Measurements from ENCODE around the gene P3H3. TPM values are rescaled to one million over a fixed set of nuclear protein-coding genes. Genes with fewer than 3 reads are reported as not detected.

P3H3 gene
- total RNA-seq: 10.4 and 30.2 TPM in 2 replicates

DNA sequence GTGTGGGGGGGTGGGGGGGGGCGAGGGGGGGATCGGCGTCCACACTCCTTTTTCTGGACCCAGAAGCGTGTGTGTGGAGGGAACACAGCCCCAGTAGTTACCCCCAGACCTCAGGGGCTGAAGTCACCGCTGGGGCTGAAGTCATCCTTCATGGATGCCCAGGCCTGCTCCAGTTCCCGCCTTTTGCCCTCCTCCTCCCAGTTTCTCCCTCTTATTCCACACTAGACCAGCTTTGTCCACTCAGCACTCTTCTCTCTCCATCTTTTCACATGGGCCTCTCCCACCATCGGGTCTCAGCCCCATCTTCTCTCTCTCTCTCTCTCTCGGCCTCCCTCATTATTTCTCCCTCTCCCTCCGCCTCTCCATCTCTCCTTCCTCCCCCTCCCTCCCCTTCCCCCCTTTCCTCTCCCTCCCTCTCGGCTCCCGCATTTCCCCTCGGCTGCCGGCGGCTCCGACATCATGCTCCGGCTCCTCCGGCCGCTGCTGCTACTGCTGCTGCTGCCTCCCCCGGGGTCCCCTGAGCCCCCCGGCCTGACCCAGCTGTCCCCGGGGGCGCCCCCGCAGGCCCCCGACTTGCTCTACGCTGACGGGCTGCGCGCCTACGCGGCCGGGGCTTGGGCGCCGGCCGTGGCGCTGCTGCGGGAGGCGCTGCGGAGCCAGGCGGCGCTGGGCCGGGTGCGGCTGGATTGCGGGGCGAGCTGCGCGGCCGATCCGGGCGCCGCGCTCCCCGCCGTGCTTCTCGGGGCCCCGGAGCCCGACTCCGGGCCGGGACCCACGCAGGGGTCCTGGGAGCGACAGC, at the start of gene P3H3:
P3H3 (plus strand) TSS at position 426 of the 799 bp plus-strand sequence; CDS start at position 460, 34 bp downstream.

DNA sequence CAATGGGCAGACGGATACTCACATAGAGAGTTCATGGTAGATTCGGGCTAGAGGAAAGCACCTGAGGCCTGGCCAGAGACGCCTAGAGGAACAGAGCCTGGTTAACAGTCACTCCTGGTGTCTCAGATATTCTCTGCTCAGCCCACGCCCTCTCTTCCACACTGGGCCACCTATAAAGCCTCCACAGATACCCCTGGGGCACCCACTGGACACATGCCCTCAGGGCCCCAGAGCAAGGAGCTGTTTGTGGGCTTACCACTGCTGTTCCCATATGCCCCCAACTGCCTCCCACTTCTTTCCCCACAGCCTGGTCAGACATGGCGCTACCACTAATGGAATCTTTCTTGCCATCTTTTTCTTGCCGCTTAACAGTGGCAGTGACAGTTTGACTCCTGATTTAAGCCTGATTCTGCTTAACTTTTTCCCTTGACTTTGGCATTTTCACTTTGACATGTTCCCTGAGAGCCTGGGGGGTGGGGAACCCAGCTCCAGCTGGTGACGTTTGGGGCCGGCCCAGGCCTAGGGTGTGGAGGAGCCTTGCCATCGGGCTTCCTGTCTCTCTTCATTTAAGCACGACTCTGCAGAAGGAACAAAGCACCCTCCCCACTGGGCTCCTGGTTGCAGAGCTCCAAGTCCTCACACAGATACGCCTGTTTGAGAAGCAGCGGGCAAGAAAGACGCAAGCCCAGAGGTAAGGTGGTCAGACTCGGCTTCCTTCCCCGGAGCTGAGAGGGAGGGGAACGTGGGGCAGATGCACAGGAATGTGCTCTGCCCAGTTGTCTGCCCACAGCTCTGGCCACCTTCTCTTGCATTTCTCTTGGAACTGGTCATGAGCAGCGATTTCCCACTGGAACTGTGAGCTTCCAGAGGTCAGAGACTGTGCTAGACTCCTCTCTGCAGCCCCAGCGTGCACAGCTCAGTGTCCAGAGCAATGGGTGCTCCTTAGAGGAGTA, 39.0 kb upstream of the P3H3 start, which contains the start of gene CD4:
CD4 (plus strand) TSS at position 557 of the 953 bp plus-strand sequence. CDS start 10,611 bp downstream, outside the sequence.

DNA sequence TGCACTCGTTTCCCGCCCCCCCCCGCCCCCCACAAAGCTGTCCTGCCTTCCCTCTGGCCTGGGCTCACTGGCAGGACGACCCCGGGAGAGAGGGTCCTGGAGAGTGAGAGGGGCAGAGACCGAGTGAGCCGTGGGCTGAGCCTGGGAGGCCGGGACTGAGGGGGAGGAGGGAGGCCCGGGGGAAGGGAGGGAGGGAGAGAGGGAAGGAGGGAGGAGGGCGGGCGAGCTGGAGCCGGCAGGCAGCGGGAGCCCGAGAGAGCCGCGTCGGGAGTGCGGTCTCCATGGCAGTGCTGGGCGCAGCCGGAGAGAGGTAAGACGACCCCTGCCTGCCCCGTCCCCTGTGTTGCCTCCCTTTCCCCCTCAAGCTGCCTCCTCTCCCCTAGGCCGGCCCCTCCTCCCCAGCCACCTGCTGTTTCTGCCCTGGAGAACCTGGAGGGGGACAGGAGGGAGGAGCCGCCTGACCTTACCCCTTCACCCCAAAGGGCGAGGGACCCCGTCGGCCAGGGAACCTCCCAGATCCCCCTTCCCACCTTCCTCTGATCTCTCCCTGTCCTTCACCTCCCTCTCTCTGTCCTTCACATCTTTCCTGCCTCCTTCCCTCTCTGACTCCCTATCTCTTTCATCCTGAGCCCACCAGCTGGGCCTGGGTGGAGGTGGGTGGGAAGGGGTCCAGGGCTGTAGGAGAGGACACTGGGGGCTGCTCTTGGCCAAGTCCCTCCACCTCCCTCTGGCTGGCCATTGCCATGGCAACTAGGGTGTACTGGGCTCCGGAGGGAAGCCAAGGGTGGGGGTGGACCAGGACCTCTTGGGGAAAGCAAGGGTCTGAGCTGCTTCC, 6.4 kb upstream of the P3H3 start, which contains the start of gene GPR162:
GPR162 (plus strand) TSS at position 231 of the 835 bp plus-strand sequence. CDS start 2,078 bp downstream, outside the sequence.

GRCh38 chr12:6840761-6841515, 12.7 kb downstream of the P3H3 start, which contains the start of gene GNB3:
GNB3 (plus strand) TSS chr12:6840925; CDS start chr12:6841288, 363 bp downstream.

GRCh38 chr12:6851153-6851920, 23.1 kb downstream of the P3H3 start, which contains the start of gene CDCA3:
CDCA3 (minus strand) TSS chr12:6851286; CDS start chr12:6850952, 334 bp downstream.

GRCh38 chr12:6851921-6852650, 23.9 kb downstream of the P3H3 start, which contains the start of gene USP5:
USP5 (plus strand) TSS chr12:6852150; CDS start chr12:6852180, 30 bp downstream.

GRCh38 chr12:6867413-6868210, 39.4 kb downstream of the P3H3 start, which contains the start of gene TPI1:
TPI1 (plus strand) TSS chr12:6867531; CDS start chr12:6867567, 36 bp downstream.

GRCh38 chr12:6873094-6874014, 45.1 kb downstream of the P3H3 start, which contains the start of gene SPSB2:
SPSB2 (minus strand) TSS chr12:6873303; CDS start chr12:6872901, 402 bp downstream.

Other genes starting within 250 kb of the P3H3 start
- gene CHD4, start 221.0 kb upstream of the P3H3 start, total RNA-seq: 158 and 246 TPM in 2 replicates
- not detected in 2 replicates for gene LPAR5, start 192.4 kb upstream of the P3H3 start, total RNA-seq
- gene ACRBP, start 181.0 kb upstream of the P3H3 start, total RNA-seq: 0.16 and 0.57 TPM in 2 replicates
- 27.2 and 43.3 TPM in 2 replicates for gene ING4, start 165.3 kb upstream of the P3H3 start, total RNA-seq
- gene ZNF384, start 139.0 kb upstream of the P3H3 start, total RNA-seq: 6.5 and 18.5 TPM in 2 replicates
- not detected in 2 replicates for gene PIANP, start 127.6 kb upstream of the P3H3 start, total RNA-seq
- gene COPS7A, start 104.4 kb upstream of the P3H3 start, total RNA-seq: 27.8 and 75.8 TPM in 2 replicates
- 75.8 and 151 TPM in 2 replicates for gene MLF2, start 75.3 kb upstream of the P3H3 start, total RNA-seq
- gene PTMS, start 62.0 kb upstream of the P3H3 start, total RNA-seq: 50.5 and 163 TPM in 2 replicates
- gene LAG3, start 55.9 kb upstream of the P3H3 start, total RNA-seq: 0.13 and 0.16 TPM in 2 replicates
- not detected in 2 replicates for gene CD4, start 38.9 kb upstream of the P3H3 start, total RNA-seq
- gene GPR162, start 6.6 kb upstream of the P3H3 start, total RNA-seq: 0.50 and 1.5 TPM in 2 replicates
- gene GNB3, start 12.5 kb downstream of the P3H3 start, total RNA-seq: 0.44 TPM in 1 of 2 replicates, not detected in the other
- 7.0 and 13.4 TPM in 2 replicates for gene CDCA3, start 22.9 kb downstream of the P3H3 start, total RNA-seq
- gene USP5, start 23.7 kb downstream of the P3H3 start, total RNA-seq: 72.7 and 101 TPM in 2 replicates
- 873 and 896 TPM in 2 replicates for gene TPI1, start 39.1 kb downstream of the P3H3 start, total RNA-seq
- 3.6 and 4.0 TPM in 2 replicates for gene SPSB2, start 44.9 kb downstream of the P3H3 start, total RNA-seq
- 1.9 and 3.8 TPM in 2 replicates for gene LRRC23, start 76.4 kb downstream of the P3H3 start, total RNA-seq
- gene ENO2, start 86.2 kb downstream of the P3H3 start, total RNA-seq: 3.4 and 6.9 TPM in 2 replicates
- 13.4 and 23.4 TPM in 2 replicates for gene ATN1, start 99.6 kb downstream of the P3H3 start, total RNA-seq
- gene RNU7-1, start 115.4 kb downstream of the P3H3 start, total RNA-seq: not detected in 2 replicates
- 97.1 and 106 TPM in 2 replicates for gene C12orf57, start 115.6 kb downstream of the P3H3 start, total RNA-seq
- 0.97 and 3.2 TPM in 2 replicates for gene PTPN6, start 122.9 kb downstream of the P3H3 start, total RNA-seq
- 107 and 147 TPM in 2 replicates for gene PHB2, start 142.3 kb downstream of the P3H3 start, total RNA-seq
- gene EMG1, start 142.5 kb downstream of the P3H3 start, total RNA-seq: 35.9 and 41.9 TPM in 2 replicates
- gene LPCAT3, start 190.1 kb downstream of the P3H3 start, total RNA-seq: 8.1 and 10.6 TPM in 2 replicates
- gene C1S, start 232.3 kb downstream of the P3H3 start, total RNA-seq: 0.16 and 0.82 TPM in 2 replicates

All from bladder microvascular endothelial cell (primary cell).